Liver (tissue), 3 donors: Measurements from ENCODE around the gene PLCB1.

ENCODE experiments used
- HNF4A ChIP-seq, 2 donors: conservative IDR thresholded peaks; 2 replicates each; pipeline ENCODE4 v1.6.1; 2016; ENCODE audit warnings: antibody characterized with exemption in 2 of 2, mild to moderate bottlenecking in 2 of 2
- RAD21 ChIP-seq, 2 donors: IDR thresholded peaks; 2 replicates each; pipeline ENCODE4 v1.6.1; 2016; ENCODE audit warnings: antibody characterized with exemption in 2 of 2, mild to moderate bottlenecking in 2 of 2
- REST ChIP-seq: IDR thresholded peaks from 2 replicates; pipeline ENCODE4 v1.6.1; 2016; ENCODE audit warnings: antibody characterized with exemption, mild to moderate bottlenecking
- TAF1 ChIP-seq: conservative IDR thresholded peaks from 2 replicates; pipeline ENCODE4 v1.6.1; 2016; ENCODE audit warnings: antibody characterized with exemption, mild to moderate bottlenecking
- TF ChIP-seq, protein P1 (sequence below): fragments of 150-350 bp; IDR thresholded peaks from 2 replicates; pipeline ENCODE4 v1.5.1; 2017; ENCODE audit warnings: improper control_type of control experiment, low read depth, low read length; ENCODE audit not compliant: missing input control
- TF ChIP-seq, protein P2 (sequence below): IDR thresholded peaks from 2 replicates; pipeline ENCODE4 v1.6.1; 2016; ENCODE audit warnings: antibody characterized with exemption
- TF ChIP-seq, protein P3 (sequence below): IDR thresholded peaks from 2 replicates; pipeline ENCODE4 v1.6.1; 2016; ENCODE audit warnings: antibody characterized with exemption
- TF ChIP-seq, protein P4 (sequence below): IDR thresholded peaks from 2 replicates; pipeline ENCODE4 v1.6.1; 2016; ENCODE audit warnings: antibody characterized with exemption
- donor health status: healthy.
- donor health status: healthy.

- no peak for TF ChIP-seq HNF4A (conservative IDR thresholded peaks at IDR 0.05)
- TF ChIP-seq, protein P1, sequence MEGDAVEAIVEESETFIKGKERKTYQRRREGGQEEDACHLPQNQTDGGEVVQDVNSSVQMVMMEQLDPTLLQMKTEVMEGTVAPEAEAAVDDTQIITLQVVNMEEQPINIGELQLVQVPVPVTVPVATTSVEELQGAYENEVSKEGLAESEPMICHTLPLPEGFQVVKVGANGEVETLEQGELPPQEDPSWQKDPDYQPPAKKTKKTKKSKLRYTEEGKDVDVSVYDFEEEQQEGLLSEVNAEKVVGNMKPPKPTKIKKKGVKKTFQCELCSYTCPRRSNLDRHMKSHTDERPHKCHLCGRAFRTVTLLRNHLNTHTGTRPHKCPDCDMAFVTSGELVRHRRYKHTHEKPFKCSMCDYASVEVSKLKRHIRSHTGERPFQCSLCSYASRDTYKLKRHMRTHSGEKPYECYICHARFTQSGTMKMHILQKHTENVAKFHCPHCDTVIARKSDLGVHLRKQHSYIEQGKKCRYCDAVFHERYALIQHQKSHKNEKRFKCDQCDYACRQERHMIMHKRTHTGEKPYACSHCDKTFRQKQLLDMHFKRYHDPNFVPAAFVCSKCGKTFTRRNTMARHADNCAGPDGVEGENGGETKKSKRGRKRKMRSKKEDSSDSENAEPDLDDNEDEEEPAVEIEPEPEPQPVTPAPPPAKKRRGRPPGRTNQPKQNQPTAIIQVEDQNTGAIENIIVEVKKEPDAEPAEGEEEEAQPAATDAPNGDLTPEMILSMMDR: no peak
- TF ChIP-seq, protein P2, sequence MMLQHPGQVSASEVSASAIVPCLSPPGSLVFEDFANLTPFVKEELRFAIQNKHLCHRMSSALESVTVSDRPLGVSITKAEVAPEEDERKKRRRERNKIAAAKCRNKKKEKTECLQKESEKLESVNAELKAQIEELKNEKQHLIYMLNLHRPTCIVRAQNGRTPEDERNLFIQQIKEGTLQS: no peak
- TF ChIP-seq, protein P3, sequence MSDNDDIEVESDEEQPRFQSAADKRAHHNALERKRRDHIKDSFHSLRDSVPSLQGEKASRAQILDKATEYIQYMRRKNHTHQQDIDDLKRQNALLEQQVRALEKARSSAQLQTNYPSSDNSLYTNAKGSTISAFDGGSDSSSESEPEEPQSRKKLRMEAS: no peak
- TF ChIP-seq REST: no peak
- TF ChIP-seq, protein P4, sequence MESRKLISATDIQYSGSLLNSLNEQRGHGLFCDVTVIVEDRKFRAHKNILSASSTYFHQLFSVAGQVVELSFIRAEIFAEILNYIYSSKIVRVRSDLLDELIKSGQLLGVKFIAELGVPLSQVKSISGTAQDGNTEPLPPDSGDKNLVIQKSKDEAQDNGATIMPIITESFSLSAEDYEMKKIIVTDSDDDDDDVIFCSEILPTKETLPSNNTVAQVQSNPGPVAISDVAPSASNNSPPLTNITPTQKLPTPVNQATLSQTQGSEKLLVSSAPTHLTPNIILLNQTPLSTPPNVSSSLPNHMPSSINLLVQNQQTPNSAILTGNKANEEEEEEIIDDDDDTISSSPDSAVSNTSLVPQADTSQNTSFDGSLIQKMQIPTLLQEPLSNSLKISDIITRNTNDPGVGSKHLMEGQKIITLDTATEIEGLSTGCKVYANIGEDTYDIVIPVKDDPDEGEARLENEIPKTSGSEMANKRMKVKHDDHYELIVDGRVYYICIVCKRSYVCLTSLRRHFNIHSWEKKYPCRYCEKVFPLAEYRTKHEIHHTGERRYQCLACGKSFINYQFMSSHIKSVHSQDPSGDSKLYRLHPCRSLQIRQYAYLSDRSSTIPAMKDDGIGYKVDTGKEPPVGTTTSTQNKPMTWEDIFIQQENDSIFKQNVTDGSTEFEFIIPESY: no peak
- no peak for TF ChIP-seq RAD21 (IDR thresholded peaks at IDR 0.05)
- no peak for TF ChIP-seq TAF1
Observed at GRCh38 chr20:8363970-8364733, 232.1 kb downstream of the PLCB1 start.
